Activated T-helper 17 cell treated with anti-CD3 and anti-CD28 coated beads, Interleukin-2, amount 50 U/mL, for 72 hours (primary cell): Measurements from ENCODE around the gene ID3. TPM values are rescaled to one million over a fixed set of nuclear protein-coding genes. Genes with fewer than 3 reads are reported as not detected.

Experiments used
- ATAC-seq: fragments of 150-1000 bp; cut with Tn5 transposase; replicated peaks from 2 replicates; pipeline ENCODE4 v1.10.0; 2021; ENCODE audit warnings: mild to moderate bottlenecking, moderate library complexity
- H3K27ac Mint-ChIP-seq: one replicate; pipeline ENCODE4 v1.8.0; 2022; ENCODE audit warnings: mixed read lengths
- H3K27me3 Mint-ChIP-seq: one replicate; pipeline ENCODE4 v1.8.0; 2022; ENCODE audit warnings: mixed read lengths
- H3K36me3 Mint-ChIP-seq: one replicate; pipeline ENCODE4 v1.8.0; 2022; ENCODE audit warnings: low read depth, mild to moderate bottlenecking, mixed read lengths
- H3K4me1 Mint-ChIP-seq: one replicate; pipeline ENCODE4 v1.8.0; 2022; ENCODE audit warnings: mixed read lengths
- H3K4me3 Mint-ChIP-seq: one replicate; pipeline ENCODE4 v1.8.0; 2022; ENCODE audit warnings: mild to moderate bottlenecking, mixed read lengths
- H3K9me3 Mint-ChIP-seq: one replicate; pipeline ENCODE4 v1.8.0; 2022; ENCODE audit warnings: mixed read lengths
- total RNA-seq, 2 donors: library from RNA; stranded (reverse); gene quantifications; one replicate each; pipeline ENCODE4 v1.2.3, GENCODE V29; 2022

The ID3 gene
- total RNA-seq, 2 donors from 2014 or later: 19.5 to 45.2 TPM

DNA sequence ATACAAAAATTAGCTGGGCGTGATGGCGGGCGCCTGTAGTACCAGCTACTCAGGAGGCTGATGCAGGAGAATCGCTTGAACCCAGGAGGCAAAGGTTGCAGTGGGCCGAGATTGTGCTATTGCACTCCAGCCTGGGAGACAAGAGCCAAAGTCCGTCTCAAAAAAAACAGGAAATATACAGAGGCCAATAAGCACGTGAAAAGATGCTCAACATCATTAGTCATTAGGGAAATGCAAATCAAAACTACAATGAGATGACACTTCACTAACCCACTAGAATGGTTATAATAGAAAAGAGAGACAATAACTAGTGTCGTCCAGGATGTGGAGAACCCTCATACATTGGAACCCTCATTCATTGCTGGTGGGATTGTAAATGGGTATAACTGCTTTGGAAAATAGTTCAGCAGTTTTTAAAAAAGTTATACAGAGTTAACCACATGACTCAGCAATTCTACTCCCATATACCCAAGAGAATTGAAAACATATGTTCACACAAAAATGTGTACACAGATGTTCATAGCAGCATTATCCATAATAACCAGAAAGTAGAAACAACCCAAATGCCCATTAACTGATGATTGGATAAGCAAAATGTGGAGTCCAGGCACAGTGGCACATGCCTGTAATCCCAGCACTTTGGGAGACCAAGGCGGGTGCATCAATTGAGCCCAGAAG lies 21.9 kb downstream of the ID3 start:
- Mint-ChIP-seq H3K27me3 (no peaks in the 10 kb centered on the region), H3K4me3 (no peak overlapping the region), H3K36me3 (no peaks in the 10 kb centered on the region), H3K4me1 (peaks cover 25% of the 10 kb centered on the region), H3K27ac (no peak overlapping the region), H3K9me3 (no peaks in the 10 kb centered on the region)
- ATAC-seq: no peak

DNA sequence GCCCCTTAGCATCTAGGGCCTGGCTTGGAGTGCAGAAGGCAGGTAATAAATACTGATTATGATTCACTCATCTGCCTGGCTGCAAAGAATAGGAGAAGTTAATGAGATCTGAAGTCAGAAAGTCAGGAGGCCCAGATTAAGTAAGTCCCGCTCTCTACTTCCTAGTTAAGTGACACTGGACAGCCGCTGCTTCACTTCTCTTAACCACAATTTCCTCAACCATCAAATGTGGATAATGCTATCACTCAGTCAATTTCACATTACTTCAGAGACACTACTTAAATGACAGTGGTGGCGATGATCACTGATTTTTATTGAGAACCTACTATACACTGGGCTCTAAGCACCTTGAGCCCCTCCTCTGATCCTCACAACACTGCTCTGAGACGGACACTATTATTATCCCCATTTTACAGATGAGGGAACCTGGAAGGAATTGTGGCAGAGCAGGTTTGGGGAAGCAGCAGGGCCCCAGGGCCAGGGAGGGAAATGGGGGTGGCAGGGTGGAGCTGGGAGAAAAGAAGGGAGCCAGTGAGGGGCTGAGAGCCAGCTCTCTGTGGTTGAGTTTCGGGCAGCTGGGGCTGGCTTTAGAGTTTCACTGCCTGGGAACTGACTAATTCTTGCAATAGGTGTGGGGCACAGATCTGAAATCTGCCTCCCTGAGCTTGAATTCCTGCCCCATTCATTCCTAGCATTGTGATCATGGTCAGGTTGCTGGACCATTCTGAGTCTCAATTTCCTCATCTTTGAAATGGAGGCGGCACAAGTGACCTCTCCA lies 25.9 kb downstream of the ID3 start:
- H3K4me1 Mint-ChIP-seq: peaks cover 33% of the 10 kb centered on the region
- peak overlapping the region; percentile 76 for H3K27ac Mint-ChIP-seq
- peak overlapping the region; percentile 83 for H3K4me3 Mint-ChIP-seq
- ATAC-seq: peak; percentile 70
- no peaks in the 10 kb centered on the region for H3K9me3 Mint-ChIP-seq
- no peaks in the 10 kb centered on the region for H3K27me3 Mint-ChIP-seq
- H3K36me3 Mint-ChIP-seq: no peaks in the 10 kb centered on the region

DNA sequence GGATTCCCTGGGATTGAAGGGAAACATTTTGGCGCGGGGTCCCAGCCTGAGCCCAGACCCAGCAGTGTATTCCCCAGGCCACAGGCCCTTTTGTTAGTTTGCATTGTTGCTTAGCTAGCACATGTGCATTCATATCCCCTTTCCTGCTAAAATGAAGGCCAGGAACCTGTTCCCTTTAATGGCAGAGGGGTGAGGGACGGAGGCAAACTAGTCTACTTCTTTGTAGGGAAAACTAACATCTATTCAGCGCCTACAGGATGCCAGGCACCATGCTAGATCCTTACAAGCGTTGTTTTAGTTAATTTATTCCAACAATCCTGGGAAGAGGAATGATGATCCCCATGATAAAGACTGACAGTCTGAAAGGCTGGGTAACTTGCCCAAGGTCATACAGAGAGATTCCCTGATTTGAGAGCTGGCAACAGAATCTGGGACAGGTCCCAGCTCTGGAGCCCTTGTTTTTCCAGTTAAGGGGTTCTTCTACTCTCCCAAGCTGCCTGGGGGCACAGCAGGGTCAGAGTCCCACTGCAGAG lies 27.7 kb downstream of the ID3 start:
- H3K4me1 Mint-ChIP-seq: peaks cover 37% of the 10 kb centered on the region
- no peak for ATAC-seq
- H3K27me3 Mint-ChIP-seq: no peaks in the 10 kb centered on the region
- H3K27ac Mint-ChIP-seq: peak overlapping the region; percentile 87
- H3K9me3 Mint-ChIP-seq: no peaks in the 10 kb centered on the region
- H3K4me3 Mint-ChIP-seq: peak overlapping the region; percentile 83
- H3K36me3 Mint-ChIP-seq: no peaks in the 10 kb centered on the region

DNA sequence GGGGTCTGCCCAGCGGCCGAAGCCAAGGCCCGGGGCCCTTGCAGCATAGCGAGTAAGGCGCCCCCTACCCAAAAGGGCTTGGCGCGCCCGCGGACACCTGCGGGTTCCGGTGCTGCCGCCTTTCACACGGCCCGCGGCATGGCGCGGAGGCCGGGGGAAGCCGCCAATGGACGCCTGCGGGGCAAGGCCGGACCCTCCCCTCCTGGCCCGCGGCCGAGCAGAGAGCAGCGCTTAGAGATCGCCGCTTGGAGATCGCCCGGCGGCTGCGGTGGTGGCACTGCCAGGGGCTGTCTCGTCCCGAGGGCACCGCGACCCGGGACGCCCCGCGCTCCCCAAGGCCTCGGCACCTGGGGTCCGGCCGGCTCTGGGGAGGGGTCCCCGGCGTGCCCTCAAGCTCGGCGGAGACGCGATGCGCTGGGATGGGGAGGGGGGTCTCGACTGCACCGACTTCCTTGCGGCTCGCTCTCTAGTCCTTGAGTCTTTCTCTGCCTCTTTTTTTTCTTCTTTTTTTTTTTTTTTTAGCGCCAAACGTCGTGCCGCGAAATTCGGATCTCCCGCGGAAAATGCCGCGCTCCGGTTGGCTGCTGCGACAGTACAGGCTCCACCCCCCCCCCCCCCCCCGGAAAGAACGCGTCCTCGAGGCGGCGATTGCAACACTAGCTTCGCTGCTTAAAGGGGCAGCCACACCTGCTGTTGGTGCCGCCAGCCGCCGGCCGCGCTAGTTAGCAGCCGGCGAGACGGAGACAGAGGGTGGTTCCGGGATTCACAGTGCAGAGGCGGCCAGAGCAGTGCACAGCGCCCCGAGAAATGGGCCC lies 28.3 kb downstream of the ID3 start, which contains the start of gene E2F2:
E2F2 (minus strand) TSS at position 487 of the 815 bp plus-strand sequence; CDS start at position 47, 440 bp downstream.
- H3K27me3 Mint-ChIP-seq: no peaks in the 10 kb centered on the region
- H3K4me1 Mint-ChIP-seq: peaks cover 44% of the 10 kb centered on the region
- H3K36me3 Mint-ChIP-seq: no peaks in the 10 kb centered on the region
- peak within 1 kb of the TSS; percentile 83 for H3K4me3 Mint-ChIP-seq
- peak; percentile 50 for ATAC-seq
- no peaks in the 10 kb centered on the region for H3K9me3 Mint-ChIP-seq
- peak within 1 kb of the TSS; percentile 87 for H3K27ac Mint-ChIP-seq

DNA sequence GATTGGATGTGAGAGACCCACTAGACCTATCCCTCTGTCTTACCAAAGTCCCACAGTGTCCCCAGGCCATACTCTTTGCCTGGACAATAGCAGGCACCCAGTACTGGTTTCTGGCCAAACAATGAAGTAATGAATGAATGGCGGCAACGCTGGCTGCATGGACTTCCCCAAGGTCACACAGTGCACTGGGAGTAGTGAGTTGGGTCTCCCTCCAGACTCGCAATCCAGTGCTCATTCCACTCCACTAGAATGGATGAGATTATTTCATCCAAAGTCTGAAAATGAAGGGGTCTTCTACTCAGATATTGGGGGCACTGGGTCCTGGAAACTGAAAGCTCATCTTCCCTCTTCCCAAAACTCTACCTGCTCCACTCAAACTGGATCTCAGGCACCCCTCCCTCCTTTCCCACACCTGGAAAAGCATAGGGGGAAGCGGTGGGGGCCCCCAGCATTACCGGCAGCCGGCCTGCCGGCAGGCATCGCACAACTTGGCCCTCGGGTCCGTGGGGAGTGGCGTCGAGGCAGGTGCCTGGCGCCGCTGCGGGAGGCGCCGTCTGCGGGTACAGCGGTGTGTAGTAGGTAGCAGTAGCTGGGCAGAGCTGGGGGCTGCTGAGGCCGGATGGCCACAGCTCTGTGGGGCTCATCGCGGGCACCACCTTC lies 29.1 kb downstream of the ID3 start:
- H3K9me3 Mint-ChIP-seq: no peaks in the 10 kb centered on the region
- H3K36me3 Mint-ChIP-seq: no peaks in the 10 kb centered on the region
- H3K4me1 Mint-ChIP-seq: peaks cover 51% of the 10 kb centered on the region
- ATAC-seq: peak; percentile 11
- peak overlapping the region; percentile 83 for H3K4me3 Mint-ChIP-seq
- H3K27ac Mint-ChIP-seq: peak overlapping the region; percentile 15
- H3K27me3 Mint-ChIP-seq: no peaks in the 10 kb centered on the region

DNA sequence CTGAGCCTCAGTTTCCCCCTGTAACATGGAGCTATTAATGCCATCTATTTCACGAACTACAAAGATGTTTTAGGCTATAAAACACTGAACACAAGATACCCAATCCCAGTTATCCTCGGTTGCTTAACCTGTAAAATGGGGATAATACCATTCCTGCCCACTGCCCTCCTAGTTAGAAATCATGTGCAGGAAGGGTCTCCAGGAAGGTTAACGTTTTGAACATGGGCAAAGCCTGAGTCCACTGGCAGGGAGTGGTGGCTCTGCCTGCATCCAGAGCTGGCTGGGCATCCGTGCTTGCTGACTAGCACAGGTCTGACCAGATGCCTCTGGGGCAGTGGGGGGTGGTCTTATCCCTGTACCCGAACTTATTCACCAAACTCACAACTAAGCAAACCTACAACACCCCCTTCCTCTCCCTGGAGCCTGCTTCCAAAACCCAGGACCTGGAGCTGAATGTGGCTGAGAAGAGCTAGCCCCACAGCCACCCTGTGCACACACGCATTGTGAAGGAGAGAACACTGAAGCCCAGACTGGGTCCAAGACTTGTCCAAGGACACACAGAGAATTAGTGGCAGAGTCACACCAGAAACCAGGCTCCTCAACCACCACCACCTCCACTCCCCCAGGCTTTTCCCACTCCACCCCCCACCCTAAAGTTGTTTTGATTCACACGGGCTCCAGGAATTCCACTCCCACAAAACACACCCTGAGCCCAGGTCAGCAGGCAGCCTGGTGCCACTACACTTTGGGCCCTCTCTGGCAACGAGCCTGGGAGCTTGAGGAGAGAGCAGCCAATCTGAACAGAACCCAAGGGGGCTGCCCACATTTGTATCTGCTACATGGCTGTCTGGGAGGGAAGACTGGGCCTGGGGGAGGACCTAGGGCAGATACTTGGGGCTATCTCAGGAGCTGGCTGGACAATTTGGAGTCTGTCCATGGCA lies 29.9 kb downstream of the ID3 start:
- H3K27me3 Mint-ChIP-seq: no peaks in the 10 kb centered on the region
- peaks cover 54% of the 10 kb centered on the region for H3K4me1 Mint-ChIP-seq
- ATAC-seq: no peak
- H3K27ac Mint-ChIP-seq: peak overlapping the region; percentile 38
- H3K9me3 Mint-ChIP-seq: no peaks in the 10 kb centered on the region
- no peaks in the 10 kb centered on the region for H3K36me3 Mint-ChIP-seq
- peak overlapping the region; percentile 83 for H3K4me3 Mint-ChIP-seq

DNA sequence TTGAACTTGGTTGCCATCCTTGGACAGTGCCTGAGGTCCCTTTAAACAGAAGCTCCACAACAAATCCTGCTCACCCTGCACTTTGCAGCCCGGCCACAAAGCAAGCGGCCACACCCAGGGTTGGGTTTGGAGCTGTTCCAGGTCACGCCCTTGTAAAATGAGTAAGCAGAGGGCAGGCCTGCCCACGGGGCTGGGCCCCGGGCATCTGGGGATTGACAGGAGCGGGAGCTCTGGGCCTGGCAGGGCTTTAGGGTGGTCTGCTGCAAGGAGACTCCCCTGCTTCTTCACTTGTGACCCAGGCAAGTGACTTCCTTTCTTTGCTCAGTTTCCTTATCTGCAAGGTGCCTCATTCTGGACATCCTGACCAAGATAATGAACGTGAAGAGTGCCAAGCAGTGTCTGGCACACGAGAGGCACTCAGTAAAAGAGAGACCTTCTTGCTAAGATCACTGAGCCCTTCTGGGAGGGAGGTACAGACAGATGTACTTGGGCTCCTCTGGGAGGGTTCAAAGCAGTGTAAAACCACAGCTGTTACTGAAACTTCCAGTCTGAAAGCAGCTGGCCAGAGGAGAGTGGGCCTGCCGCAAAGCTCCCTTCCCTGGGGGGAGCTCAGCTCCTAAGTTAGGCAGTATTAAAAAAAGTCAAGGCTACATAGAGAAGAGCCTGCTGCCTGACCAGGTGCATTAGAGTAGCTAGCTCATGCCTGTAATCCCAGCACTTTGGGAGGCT lies 30.9 kb downstream of the ID3 start:
- Mint-ChIP-seq H3K36me3 (no peaks in the 10 kb centered on the region), H3K27me3 (no peaks in the 10 kb centered on the region), H3K9me3 (no peaks in the 10 kb centered on the region), H3K27ac (peak overlapping the region; percentile 38), H3K4me3 (peak overlapping the region; percentile 83), H3K4me1 (peaks cover 50% of the 10 kb centered on the region)
- peak; percentile 78 for ATAC-seq

DNA sequence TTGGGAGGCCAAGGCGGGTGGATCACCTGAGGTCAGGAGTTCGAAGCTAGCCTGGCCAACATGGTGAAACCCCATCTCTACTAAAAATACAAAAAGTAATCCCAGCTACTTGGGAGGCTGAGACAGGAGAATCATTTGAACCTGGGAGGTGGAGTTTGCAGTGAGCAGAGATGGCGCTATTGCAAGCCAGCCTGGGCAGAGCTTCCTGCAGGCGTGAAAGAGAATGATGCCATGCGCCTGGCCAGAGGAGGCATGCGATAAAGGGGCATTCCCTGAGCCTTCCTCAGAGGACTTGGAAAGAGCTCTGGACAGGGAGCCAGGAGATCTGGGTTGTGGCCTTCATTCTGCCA lies 31.4 kb downstream of the ID3 start:
- Mint-ChIP-seq H3K4me3 (peak overlapping the region; percentile 83), H3K27ac (no peak overlapping the region), H3K9me3 (no peaks in the 10 kb centered on the region), H3K36me3 (no peaks in the 10 kb centered on the region), H3K27me3 (no peaks in the 10 kb centered on the region), H3K4me1 (peaks cover 44% of the 10 kb centered on the region)
- peak; percentile 14 for ATAC-seq

DNA sequence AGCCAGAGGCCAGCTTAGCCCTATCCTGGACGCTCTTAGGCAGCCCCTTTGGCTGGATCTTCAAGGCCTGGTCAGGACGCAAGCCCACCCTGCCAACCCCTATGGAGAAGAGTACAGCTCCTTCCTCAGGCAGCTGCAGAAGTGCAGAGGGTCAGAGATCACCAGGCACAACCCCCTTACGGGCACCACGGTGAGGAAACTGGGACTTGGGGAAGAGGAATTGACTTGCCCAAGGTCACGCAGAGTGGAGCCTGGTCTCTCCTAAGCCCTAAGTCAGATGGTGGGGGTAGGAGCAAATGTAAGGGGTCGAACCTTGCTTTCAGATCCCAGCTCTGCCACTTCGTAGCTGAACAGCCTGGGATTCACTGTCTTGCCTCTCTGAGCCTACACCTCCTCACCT lies 31.9 kb downstream of the ID3 start:
- Mint-ChIP-seq H3K9me3 (no peaks in the 10 kb centered on the region), H3K27ac (no peak overlapping the region), H3K4me1 (peaks cover 47% of the 10 kb centered on the region), H3K4me3 (peak overlapping the region; percentile 83), H3K27me3 (no peaks in the 10 kb centered on the region), H3K36me3 (no peaks in the 10 kb centered on the region)
- ATAC-seq: no peak

DNA sequence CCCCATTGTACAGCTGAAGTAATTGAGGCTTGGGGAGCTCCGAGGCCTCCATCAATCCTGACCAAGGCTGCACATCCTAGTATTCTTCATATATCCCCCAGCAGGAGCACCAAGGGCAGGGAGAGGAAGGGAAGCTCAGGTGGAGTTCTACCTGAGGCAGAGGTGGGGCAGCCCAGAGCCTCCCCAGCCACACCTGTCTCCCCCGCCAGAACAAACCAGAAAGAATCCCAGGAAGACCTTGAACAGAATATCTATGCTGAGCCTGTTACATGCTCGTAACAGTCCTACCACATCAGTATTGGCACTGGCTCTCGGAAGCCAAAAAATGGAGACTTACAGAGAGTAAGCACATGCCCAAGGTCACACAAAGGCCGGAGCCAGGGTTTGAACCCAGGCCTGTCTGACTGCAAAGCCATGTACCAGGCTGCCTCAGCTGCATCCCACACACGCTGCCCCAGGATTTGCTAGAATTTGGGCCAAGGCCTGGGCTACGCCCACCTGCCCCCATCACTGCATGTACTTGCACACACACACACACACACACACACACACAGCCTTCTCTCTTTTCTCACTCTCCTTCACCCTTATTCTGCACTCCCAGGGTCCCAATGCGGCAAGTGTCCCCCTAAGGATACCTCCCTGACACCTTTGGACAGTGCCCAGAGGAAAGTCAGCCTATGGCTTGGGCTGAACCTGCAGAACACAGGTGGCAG lies 32.8 kb downstream of the ID3 start:
- Mint-ChIP-seq H3K4me1 (peaks cover 49% of the 10 kb centered on the region), H3K27me3 (no peaks in the 10 kb centered on the region), H3K27ac (peak overlapping the region; percentile 76), H3K36me3 (peaks cover 5% of the 10 kb centered on the region), H3K4me3 (peak overlapping the region; percentile 83), H3K9me3 (no peaks in the 10 kb centered on the region)
- ATAC-seq: no peak

DNA sequence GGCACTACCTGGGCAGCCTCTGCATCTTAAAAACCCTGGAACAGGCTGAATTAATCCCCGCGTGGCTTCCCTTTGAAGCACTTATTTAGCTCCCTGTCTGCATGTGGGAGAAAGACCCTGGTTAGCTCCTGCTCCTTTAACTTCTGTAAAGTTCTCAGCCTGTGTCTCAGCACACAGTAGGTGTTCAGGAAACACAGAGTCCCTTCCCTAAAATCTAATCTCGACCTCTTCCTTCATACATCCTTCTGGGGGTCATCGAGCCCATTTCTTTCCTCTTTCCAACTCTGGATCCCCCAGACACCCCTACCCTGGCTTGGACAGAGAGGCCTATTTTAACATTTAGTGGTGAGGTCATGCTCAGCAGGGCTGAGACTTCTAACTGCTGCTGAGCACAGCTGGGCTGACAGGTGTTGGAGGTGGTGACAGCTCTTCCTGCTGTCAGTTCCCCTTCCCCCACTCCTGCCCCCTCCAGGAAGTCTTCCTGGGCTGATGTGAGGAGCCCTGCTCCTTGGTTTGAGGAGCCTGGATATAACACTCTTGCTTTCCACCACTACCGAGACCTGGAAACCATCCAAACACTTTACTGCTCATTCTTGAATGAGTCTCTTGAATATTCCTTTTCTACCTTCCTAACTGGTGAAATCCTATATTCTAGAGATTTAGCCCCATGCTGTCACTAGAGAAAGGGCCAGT lies 33.6 kb downstream of the ID3 start:
- peak overlapping the region; percentile 83 for H3K4me3 Mint-ChIP-seq
- ATAC-seq: no peak

More for the DNA sequence above, 33.6 kb downstream of the ID3 start:
- H3K9me3 Mint-ChIP-seq: no peaks in the 10 kb centered on the region
- no peaks in the 10 kb centered on the region for H3K27me3 Mint-ChIP-seq
- peaks cover 8% of the 10 kb centered on the region for H3K36me3 Mint-ChIP-seq
- peaks cover 49% of the 10 kb centered on the region for H3K4me1 Mint-ChIP-seq
- H3K27ac Mint-ChIP-seq: peak overlapping the region; percentile 76
